Germinal center (tissue), 1 donor: Measurements from ENCODE around the gene ZNF622.

Experiments used
- DNase-seq: peaks from one replicate; pipeline ENCODE4 v3.0.0; 2012; ENCODE audit warnings: mixed read lengths, low spot score

ZNF622 gene

DNA sequence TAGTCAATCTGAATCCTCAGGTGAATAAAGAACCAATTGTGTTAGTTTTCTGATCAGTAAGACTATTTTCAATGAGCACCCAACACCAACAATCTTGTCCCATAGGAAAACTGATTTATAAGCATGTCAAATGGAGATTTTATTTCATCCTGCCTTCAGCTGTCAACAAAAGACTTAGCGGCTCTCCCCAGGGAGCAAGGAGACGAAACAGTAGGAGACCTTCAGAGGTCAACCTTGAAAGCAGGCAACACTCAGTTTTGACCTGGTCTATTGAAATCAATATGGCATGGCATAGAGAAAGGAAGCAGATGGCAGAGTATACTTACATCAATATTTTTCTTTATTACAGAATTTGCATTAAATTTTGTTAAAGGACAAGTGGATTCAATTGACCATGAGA lies 34.1 kb downstream of the ZNF622 start:
- DNase-seq: no peak

DNA sequence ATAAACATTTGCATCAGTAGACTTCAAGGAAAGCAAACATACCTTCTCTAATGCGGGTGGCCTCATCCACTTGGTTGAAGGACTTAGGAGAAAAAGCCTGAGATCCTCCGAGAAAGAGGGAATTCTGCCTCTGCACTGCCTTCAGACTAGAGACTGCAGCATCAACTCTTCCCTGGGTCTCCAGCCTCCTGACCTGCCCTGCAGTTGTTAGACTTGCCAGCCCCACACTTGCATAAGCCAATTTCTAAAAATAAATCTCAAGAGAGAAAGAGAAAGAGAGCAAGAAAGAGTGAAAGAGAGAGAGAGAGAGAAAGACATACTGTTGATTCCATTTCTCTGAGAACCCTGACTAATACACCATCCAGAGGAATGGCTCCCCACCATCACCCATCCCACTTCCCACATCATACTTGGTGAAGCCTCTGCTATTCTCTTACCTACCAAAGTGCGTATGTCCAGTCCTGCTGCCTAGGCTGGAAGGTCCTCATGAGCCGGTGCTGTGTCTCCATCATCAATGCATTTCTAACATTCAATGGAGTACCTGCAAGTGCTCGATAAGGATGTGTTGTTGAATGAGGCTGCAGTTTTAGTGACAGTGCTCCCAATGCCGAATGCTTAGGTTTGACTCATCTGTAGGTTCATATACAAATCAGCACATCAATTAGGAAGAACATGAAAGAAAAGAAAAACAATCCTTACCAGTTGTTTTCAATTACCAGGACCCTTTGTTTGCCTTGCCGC lies 35.1 kb downstream of the ZNF622 start:
- no peak for DNase-seq

DNA sequence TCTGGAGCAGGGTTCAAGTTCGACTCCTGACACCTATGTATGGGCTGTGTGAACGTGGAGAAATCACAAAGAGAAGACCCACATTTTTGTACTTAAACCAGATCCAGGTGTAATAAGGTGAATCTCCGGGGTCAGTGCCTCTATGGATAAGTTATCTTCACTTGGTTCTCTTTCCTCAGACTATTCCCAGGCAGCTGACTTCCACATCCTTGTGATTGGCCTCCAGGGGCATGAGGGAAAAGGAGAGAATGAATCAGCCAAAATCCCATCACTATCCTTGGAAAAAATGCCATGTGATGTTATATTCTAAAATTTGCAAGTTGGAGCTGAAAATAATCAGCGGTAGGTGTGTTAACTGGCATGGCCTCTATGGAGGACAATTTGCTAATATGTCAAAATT lies 37.2 kb downstream of the ZNF622 start:
- DNase-seq: no peak

DNA sequence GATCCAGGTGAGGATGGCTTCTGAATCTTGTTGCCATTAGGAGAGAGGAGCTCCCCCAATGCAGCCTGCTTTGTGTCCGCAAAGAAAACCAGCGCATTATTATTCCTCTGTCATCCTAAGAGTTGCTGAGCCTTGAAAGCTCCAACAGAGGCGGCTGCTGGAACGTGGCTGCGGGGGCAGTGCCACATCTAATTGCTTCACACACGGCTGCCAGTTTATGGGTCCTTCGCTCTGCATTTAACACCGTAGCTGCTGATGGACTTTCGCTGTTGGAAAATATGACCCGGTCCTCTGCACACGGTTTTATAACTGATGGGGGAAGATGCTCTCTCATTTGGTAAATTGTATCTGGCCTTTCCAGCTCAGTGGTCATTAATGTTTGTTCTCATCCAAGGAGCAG lies 38.0 kb downstream of the ZNF622 start:
- DNase-seq: no peak

DNA sequence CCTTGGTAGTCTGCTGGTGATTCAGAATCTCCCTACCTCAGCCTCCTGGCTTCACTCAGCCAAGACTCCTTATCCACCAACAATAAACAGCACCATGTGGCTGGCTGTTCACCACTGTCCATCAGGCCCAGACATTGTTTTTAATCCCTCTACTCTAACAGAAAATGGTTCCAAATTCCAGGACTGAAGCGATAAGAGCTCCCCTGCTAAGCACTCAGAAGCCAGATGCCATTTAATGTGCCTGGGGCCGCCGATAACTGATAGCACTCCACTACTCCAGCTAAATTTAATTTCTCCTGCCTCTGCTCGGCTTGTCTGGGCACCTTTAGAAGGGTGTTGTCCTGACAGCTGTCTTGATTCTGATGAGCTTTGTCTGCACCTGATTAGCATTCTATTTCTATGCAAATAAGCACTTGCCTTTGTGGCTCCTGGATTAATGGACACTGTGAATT lies 47.1 kb downstream of the ZNF622 start:
- no peak for DNase-seq

DNA sequence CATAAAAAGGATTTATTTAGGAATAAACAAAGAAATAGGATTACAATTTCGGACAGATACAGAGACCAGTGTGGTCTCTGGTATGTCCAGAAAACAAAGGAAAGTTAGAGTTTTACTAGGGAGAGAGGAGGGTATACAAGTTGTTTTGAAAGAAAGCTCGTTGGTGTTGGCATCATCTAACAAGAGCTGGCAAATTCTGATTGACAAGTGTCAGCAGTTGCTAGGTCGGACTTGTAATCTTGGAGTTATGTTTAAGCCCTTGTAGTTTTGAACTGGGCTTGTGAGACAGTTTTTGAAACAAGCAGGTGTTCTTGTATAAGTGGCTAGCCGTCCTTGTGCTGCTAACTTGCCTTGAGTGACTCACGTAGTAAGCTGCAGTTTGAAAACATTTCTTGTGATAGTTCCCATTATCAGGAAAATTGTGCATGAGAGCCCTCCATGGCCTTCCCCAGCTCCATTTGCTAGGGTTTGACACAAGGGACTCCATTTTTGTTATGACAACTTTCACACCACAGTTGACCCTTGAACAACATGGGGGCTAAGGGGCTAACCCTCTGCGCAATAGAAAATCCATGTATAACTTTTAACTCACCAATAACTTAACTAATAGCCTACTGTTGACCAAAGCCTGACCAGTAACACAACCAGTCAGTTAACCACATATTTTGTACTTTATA lies 48.1 kb downstream of the ZNF622 start:
- DNase-seq: no peak

DNA sequence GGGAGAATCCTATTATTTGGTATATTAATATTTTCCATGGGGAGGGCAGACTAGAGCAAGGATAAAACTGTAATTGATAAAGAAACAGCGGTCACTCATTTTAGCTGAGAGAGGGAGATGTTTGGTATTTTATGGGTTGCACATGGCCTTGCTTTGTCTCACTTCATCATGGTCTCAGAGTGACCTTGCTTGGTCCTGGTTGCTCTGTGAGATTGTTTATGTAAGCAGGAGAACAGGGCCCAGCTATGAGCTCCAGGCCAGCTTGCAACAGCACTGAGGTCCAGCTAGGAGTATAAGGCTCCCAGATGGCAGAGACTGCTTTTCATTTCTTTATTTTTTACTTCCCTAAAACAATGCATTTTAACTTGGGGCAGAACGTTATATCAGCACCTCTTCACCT lies 50.7 kb downstream of the ZNF622 start:
- DNase-seq: no peak

DNA sequence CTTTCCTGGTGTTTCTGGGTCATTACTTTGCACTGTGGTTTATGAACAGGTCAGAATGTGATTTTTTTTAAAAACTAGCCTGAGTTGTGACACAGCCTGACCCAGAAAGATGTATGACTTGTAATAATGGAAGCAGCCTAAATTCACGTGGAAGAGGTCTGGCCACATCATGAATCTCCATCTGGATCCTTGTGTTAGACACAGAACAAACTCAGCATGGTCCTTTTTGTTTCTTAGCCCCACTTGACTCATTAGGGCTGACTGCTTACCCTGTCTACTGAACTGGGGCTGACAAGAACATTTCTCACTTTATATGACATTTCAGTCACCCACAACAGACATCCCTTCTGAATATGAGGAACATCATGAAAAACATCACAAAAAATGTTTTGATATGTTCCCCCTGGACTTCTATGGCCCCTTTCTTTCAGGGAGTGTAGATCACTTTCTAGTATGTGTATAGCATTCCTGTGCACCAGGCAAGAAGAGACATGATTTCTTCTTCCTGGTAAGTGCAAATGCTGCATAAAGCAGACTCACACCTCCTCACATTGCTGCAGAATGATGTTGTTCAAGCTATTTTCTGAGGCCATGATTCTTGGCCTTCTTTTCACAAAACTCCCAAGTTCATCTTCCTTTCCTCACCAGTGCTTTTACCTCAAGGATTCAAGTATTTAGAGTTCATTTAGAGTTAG lies 52.3 kb downstream of the ZNF622 start:
- no peak for DNase-seq

DNA sequence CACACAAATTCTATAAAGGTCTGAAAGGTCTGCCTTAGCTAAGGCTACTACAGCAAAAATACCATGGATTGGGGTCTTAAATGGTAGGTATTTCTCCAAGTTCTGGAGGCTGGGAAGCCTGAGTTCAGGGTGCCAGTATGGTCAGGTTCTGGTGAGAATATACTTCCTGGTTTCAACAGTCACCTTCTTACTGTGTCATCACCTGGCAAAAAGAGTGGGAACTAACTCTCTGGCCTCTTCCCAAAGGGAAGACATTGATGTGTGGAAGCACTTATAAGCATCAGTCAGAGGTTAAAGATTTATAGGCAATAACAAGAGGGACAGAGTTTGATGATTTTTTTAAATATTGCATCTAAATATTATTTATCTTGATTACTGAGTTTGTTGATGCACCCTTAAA lies 53.0 kb downstream of the ZNF622 start:
- no peak for DNase-seq

DNA sequence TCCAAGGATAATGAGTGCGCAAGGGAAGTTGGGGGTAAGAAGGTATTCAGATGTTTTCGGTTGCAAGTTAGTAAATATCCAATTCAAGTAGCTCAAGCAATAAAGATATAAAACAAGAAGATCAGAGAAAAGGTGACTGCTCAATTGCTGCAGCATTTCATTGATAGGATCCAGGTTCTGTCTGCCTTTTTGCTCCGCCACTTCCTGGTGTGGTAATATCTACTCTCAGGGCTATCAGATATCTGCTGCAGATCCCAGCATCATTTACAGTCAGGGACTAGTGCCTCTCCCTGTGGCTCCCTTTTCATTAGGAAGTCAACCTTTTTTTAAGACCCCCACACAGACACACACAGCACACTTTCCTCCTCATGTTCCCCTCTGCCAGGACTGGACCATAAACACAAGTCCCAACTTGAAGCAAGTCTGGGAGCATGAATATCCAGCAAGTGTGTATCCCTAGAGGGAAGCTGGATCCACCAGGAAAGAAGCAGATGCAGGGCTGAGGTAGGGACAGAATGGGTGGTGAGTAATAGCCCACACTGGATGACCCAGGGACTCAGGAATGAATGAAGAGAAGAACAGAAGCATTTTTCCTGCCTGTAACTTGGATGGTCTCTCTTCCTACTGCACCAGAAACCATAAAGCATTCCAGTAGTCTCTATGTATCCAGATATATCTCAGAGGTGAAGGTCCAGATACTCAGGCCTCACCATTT lies 53.7 kb downstream of the ZNF622 start:
- no peak for DNase-seq

DNA sequence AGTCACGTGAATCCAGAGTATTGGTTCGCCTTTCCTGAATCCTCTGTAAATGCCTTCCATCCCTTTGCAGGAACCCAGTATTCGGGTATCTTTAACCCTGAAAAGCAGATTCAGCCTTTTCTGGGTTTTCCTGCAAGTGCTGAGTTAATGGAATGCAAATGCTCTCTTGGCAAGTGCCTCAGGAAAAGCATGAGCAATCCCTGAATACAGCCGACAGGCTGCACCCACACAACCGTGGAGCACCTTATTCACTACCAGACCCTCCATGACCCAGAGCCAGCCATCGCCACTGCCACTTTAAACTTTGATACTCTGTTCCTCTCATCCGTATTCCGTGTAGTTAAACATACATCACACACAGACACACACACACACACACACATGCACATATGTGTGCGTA lies 54.4 kb downstream of the ZNF622 start:
- no peak for DNase-seq

DNA sequence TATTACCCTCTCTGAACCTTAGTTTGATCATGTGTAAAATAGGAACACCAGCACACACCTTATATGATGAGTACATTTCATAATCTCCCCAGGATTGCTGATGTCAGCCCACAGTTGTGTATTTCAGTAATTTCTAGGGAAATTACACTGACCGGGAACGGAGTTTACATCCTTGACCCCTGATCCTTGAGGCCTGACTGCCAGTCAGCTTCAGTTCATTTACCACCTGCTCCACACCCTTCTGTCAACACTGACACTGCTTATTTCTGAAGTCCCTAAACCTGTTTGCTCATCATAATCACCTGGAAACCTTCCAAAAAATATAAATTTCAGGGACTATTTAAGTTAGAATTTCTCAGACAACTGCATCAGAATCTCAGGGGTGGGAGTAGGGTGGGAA lies 55.3 kb downstream of the ZNF622 start:
- DNase-seq: no peak

DNA sequence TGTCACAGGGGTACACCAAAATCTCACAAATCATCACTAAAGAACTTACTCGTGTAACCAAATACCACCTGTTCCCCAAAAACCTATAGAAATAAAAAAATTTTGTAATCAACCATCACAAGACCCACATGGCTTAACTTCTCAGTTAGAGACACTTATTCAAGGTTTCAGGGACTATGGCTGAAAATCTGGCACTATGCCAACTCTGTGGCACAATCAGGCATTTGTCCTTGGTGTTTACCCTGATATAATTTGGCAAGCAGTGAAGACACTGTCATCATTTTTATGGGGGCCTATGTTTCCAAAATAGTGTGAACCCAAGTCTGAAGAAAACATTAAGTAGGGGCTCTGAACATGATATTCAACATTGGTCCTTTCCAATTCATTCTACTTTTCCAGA lies 59.0 kb downstream of the ZNF622 start:
- no peak for DNase-seq

DNA sequence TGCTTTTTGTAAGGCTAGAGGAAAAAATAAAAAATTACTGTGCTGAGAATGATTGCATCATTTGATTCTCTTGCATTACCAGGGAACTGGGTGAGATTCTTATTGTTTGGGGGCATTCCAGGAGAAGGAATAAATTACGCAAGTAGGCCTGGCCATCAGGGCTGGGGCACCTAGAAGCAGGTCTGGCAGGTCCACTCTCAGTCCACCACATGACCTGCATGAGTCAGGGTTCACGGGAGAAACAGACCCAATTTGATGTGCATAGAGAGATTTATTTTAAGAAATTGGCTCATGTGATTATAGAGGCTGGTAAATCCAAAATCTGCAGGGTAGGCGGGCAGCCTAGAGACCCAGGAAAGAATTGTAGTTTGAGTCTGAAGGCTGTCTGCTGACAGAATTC lies 59.6 kb downstream of the ZNF622 start:
- no peak for DNase-seq
